Fibroblast of gingiva (primary cell): ENCODE results near the gene GSTA4.

Experiments
- DNase-seq: peaks from one replicate; pipeline ENCODE4 v3.0.0-alpha.2; 2011; ENCODE audit warnings: low read depth

Gene GSTA4, protein sequence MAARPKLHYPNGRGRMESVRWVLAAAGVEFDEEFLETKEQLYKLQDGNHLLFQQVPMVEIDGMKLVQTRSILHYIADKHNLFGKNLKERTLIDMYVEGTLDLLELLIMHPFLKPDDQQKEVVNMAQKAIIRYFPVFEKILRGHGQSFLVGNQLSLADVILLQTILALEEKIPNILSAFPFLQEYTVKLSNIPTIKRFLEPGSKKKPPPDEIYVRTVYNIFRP

DNA sequence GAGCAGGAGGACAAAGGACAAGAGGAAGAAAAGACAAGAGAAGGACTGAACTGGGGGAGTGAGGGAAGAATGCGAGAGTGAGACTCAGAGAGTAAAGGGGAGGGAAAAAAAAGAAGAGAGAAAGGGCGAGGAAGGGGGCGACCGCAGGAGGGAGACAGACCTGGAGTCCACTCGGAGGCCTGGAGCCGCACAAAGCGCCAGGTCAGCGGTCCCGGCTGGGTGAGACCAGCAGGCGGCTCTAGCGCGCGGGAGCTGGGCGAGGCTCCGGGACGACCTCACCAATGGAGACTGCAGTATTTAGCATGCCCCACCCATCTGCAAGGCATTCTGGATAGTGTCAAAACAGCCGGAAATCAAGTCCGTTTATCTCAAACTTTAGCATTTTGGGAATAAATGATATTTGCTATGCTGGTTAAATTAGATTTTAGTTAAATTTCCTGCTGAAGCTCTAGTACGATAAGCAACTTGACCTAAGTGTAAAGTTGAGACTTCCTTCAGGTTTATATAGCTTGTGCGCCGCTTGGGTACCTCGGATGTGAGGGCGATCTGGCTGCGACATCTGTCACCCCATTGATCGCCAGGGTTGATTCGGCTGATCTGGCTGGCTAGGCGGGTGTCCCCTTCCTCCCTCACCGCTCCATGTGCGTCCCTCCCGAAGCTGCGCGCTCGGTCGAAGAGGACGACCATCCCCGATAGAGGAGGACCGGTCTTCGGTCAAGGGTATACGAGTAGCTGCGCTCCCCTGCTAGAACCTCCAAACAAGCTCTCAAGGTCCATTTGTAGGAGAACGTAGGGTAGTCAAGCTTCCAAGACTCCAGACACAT lies at the start of gene GSTA4:
Gene GSTA4 (minus strand): TSS at position 196 of the 824 bp plus-strand sequence. CDS start 1,041 bp downstream, outside the sequence.
- DNase-seq = peak; percentile 98

DNA sequence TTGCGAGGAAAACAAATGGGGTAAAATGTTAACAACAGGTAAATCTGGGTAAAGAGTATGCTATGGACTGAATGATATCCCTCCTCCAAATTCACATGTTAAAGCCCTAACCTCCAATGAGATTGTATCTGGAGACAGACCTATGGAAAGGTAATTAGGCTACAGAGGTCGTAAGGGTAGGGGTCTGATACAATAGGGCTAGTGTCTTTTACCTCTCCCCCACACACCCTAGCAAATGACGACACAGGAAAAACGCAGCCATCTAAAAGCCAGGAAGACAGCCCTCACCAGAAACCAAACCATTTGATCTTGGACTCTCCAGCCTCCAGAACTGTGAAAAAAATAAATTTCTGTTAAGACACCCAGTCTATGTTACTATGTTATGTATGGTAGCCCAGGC lies 49.5 kb upstream of the GSTA4 start:
- no peak for DNase-seq

DNA sequence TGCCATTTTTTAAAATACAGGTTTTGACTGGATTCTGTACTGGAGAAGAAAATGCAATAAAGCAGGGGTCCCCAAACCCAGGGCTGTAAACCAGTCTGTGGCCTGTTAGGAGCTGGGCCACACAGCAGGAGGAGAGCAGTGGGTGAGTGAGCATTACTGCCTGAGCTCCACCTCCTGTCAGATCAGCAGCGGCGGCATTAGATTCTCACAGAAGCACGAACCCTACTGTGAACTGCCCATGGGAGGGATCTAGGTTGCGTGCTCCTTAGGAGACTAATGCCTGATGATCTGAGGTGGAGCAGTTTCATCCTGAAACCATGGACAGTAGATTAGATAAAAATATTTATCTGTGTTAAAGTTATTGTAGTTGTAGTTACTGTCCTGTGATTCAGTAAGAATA lies 49.0 kb upstream of the GSTA4 start:
- DNase-seq = peak; percentile 54

DNA sequence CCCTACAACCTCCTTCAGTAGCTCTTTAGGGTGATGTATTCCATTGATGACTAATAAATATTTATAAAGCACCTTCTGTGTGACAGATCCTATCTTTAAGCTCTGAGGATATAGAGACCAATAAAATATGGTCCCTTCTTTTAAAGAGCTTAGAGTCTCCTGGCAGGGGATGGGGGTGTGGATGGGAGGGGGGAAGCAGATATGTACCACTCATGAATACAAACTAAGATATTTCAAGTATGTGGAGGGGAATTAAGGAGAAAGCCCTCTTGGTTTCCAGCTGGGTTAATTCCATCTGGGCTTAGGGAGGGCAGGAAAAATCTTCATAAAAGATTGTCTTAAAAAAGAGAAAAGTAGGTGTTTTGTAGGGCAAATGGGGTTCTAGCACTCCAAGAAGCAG lies 48.5 kb upstream of the GSTA4 start:
- DNase-seq = peak; percentile 34

DNA sequence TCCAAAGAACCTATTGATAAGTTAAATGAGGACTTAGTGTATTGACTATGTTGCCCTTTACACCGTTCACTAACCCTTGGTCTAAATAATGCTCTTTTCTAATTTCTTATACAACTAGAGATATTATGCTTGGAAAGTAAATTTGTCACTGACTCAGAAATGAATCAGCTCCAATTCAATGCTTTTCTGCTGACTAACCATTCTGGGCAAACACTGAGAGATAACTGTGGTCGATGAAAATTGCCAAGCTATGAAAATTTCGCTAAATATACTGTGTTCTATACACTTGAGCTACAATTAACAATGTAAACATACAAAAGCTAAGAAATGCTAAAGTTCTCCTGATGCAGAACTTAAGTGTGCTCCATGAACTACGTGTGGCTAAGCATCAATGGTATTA lies 47.0 kb upstream of the GSTA4 start:
- DNase-seq = peak; percentile 91

DNA sequence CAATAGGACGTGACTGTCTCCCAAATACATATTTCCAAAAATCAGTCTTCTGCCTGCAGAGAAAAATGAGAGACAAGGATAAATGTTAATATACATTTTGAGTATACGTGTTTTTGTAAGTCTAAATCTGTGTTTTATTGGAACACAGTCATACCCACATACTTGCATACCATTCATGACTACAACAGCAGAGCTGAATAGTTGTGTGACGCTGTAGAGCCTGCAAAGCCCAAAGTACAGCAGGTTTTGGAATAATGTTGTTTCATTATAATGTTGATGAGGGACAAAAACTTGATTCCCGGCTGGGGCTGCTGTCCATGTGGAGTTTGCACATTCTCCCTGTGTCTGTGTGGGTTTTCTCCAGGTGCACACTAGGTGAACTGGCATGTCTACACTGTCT lies 46.3 kb upstream of the GSTA4 start:
- DNase-seq = peak; percentile 50

DNA sequence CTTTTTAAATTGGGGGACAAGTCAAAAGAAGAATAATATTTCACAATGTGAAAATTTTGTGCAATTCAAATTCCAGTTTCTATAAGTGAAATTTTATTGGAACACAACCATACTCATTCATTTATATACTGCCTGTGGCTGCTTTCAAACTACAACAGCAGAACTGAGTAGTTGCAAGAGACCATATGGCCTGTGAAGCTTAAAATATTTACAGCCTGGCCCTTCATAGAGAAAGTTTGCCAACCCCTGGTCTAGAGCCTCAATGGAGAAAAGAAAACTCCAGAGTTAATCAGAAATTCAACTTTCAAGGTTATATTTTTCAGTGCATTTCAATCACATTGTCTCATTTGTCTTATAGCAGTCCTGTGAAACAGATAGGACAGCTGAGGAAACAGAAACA lies 43.5 kb upstream of the GSTA4 start:
- DNase-seq = no peak

DNA sequence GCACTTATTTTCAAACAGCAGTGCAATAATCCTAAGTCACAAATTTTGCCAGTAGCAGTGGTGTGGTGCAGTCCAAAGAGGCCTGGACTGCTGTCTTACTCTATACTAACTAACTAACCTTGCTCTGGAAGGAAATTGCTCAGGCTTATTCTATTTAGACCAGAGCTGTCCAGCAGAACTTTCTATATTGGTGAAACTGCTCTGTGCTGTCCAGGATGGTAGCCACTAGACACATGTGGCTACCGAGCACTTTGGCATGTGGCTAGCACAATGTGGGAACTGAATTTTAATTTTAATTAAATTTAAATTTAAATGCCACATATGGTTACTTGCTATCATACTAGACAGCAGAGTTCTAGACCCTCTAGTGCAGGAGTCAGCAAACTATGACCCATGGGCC lies 43.1 kb upstream of the GSTA4 start:
- no peak for DNase-seq

DNA sequence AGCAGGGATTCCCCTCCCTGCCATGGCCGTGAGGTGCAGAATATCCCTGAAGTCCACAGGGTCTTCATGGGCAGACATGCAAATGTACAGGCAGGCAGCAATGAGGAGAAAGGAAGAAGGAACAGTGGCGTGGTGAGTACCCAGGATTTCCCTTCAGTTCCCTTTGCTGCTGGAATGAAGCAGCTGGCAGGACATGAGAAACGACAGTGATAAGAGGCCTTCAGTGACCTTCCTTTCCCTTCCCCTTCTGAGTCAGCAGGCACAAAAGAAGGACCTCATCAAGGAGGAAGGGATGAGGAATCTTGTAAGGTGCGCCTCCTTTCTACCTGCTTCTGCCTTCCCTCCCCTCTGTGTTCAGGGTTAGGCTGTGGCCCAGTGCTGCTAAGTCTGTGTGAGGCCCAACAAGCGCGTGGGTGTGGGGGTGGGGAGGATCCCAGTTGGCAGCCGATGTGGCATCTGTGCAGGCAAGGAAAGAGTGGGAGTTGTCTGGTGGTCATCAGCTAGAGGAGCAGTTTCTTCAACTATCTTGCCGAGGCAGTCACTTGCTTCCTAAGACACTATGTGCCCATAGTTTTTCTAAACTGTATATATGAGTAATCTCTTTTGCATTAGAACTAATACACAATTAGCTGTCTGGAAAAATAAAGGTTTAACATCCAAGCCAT lies 40.6 kb upstream of the GSTA4 start:
- DNase-seq = peak; percentile 54

DNA sequence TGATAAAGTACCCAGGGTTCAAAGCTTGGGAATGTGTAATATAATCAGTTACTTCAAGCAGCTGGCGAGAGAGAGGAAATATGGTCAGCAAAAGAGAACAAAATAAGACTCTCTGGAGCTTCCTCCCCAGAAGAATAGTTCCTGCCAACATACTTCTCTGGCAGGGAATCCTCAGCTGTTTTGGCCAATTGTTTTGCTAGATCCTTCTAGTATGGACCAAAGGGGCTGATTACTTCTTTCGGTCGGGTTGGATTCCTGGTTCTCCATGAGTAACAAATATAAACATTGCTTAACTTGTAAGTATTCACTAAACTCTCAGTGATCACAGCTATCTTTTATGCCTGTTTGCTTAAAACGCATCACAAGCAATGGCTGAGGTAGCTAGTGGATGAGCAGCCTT lies 38.7 kb upstream of the GSTA4 start:
- DNase-seq = peak; percentile 96

DNA sequence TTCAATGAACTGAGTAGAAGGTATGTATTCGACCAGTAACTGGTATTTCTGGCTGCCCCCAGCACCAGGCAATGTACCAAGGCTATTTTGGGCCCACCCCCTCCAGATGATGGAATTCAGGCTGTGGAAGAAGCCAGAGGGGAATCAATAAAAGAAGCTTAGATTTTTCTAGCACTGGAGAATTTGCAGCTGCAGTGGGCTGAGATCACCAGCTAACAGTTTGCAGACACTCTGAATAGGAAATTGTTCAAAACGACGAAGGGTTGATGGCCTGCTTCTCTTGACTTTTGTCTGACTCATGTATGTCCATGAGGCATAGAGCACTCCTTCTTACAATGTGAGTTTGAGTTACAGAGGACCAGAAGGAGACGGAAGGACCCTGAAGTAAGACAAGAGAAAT lies 37.8 kb upstream of the GSTA4 start:
- DNase-seq = peak; percentile 6

DNA sequence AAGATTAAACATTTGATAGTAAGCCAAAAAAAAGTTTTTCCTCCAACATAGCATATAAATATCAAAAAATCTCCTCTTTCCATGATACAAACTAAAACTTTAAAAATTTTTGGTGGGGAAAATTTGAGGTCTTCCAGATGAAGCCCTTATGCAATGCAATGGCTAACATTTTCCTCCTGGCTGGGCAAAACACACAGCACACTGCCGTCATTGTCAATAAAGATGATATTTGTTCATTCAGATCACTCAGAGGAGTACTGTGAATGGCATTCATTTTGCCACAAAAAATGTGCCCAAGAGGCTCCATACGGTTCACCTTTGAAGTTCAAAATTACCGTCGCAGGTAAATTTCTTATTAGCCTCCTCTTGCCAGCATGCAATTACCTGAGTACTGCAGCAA lies 36.2 kb upstream of the GSTA4 start:
- DNase-seq = no peak

DNA sequence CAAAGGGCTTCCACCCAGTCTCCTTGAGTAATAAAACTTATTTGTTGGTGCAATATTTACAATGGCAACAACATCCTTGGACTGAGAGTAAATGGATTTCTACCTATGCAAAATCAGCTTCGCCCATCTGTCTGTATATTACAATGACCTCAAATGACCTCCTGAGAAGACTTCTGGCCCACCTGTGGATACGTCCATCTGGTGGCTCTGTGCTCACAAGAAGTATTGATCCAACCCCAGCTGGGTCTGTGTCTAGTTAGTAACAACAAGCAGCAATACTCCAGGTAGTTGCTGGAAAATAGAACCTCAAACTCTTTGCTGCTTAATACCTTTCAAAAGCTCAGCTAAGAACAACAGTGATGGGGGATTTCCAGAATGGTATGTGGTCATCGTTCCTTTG lies 34.7 kb upstream of the GSTA4 start:
- DNase-seq = no peak

DNA sequence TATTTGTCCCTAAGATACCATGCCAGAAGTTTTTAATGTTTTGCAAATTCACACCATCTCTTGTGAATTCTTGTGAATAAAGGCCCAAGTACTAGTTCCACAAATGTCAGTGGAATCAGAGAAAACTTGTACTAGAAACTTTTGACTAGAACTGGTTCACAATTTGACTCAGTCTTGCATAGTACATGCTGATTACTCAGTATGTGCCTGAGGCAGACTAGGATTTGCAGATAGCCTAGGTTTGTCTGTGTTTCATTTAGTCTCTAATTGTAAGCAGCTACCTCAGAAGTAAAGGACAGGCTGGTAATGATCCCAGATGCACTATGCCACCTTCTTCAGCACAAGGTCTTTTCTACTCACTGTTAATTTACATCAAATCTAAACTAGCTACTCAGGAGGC lies 34.2 kb upstream of the GSTA4 start:
- no peak for DNase-seq

DNA sequence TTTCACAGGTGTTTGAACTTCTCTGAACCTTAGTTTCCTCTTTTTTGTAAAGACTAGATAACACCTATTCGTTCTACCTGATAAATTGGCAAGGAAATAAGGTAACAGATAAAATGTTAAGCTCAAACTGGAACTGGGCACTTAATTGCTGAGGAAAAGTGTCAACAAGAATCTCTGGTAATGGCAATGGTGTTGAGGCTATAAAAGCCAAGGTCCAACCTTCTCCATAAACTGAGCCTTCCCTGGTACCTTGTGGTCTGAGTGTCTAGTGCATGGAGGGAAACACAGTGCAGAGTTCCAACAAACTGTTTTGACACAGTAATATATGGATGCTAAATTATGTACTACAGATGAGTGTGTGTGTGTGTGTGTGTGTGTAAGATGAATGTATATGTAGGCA lies 33.4 kb upstream of the GSTA4 start:
- no peak for DNase-seq

DNA sequence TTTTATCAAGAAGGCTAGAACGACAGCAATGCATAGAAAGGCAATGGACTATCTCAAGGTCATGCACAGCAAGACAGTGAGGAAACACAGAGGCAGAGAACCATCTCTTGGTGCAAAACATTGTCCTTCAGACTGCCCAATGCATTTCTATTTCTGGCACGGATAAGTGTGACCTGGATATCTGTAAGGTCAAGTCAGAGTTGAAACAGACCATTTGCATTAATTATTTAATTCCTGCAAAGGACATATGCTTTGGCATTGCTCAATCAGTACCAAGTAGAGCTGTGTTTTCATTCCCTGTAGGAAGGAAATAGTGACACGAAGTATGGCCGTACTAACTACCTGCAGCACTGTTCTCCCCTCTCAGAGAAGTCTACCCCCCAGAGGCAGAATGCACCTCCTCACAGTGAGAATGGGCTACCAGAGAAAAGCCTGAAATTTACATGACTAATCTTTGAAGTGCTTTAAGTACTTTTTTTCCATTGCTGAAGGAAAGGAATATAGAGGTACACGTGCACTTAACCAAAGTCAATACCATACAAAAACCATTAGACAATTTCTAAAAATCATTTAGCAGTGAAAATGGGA lies 32.1 kb upstream of the GSTA4 start:
- DNase-seq = no peak

DNA sequence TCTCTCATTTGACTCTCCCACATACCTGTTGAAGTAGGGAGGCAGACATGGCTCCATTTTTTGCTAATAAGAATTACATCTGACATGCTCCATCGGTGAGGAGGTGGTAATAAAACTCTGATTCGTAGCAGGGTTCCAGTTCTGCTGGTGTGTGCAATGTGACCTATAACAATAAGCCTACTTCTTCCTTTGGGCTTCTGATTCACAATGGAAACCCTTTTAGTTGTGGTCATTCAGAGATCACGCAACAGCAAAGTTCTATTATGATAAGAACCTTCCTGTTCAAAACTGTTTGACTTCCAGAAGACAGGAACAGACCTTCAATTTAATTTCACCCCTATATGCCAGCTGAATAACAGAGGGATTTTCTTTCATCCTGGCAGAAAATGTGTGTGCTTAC lies 31.4 kb upstream of the GSTA4 start:
- DNase-seq = no peak

DNA sequence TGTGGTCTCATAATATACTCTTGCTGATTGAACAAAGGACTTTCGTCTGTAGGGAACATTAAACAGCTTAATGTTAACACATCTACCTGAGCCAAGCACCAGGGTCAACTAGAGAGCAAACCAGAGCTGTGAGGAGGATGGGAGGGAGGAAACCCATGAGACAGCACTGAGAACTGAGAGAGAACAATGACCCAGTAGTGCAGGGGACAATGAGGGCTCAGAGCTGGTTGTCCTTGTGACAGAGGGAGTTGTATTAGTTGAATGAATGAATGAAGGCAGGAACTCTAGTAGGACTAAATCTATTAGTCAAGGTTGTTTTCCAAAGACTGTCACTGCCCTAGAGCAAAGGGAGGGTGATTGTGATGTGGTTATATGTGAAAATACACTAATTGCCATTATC lies 28.2 kb upstream of the GSTA4 start:
- no peak for DNase-seq

DNA sequence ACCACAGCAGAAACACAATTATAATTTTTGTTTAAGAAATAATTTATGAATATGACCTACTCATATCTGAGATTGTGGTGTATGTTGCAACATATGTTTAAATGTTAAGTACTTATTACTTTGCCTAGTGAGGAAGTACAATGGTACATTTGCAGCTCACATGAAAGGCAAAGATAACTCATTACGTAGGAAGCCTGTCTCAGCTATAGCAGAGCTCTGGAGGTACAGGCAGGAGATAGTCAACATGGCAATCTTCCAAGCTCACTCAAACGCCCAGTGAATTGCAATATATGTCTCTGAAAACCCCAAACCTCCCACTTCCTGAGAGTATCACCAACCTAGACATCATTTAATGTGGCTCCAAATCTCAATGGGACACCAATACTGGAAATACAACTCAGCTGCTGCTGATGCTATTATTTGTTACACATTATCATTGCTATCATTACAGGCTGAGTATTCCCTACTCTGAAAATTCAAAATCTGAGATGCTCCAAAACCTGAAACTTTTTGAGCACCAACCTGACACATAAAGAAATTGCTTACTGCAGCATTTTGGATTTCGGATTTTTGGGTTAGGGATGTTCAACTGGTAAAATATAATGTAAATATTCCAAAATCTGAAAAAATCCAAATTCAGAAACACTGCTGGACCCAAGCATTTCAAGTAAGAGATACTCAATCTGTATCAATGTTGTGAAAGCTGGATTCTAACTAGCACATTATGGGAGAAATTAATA lies 25.1 kb upstream of the GSTA4 start:
- no peak for DNase-seq

DNA sequence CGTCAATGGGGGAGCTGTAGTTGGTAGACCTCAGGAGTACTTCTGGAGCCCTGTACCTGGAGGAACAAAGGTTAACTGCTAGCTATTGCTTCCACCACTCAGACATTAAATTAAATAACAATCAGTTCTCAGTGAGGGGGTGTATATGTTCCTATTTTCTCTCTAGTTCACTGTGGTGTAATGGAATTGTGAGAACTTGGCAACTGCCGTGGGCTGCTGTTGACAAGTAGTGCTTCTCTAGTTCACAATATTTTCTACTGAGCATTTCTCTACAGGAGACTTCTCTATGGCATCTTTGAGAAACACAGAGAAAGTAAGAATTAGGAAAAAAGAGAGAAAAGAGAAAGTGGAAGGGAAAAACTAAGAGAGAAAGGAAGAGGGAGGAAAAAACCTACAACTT lies 23.4 kb upstream of the GSTA4 start:
- no peak for DNase-seq

DNA sequence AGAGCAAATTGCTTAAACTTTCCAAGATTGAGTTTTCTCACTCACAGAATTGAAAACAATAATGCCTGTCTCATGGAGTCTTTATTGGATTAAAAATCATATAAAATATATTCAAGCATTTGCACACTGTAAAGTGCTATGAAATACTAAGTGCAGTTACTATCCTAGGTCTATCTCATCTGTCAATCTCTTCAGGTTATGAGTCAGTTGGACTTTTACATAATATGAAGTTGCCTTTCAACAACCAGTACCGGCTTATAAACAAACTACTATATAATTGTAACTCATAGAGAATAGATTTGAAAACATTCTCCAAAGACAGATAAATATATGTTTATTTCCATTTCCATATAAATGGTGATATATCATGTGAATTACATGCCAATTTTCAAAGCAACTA lies 20.4 kb upstream of the GSTA4 start:
- DNase-seq = no peak

DNA sequence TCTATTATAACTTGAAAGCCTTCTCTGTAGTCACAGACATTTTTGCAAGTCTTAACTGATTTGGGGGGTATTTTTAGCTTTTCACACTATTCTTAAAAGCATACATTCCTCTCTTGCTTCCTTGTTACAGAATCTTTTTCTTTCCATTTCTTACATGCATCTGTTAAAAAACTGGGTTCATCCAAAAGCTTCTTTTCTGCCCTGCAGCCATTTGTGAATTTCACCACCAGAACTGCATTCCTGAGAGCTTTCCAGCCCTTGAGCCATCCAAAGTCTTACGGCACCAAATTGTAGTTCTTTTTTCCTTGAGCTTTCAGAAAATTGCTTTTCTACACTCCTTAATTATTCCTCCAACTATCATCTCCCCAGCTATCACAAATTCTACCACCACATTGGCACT lies 19.7 kb upstream of the GSTA4 start:
- peak; percentile 75 for DNase-seq
